HEK293 (cell line): ENCODE results near the gene GNGT1.

Source experiments
- CTCF ChIP-seq: fragments of 450-650 bp; formaldehyde crosslinking; IDR thresholded peaks from 2 replicates; pipeline ENCODE4 v1.5.1; 2016; ENCODE audit warnings: missing biosample characterization, missing genetic modification characterization
- KLF16 ChIP-seq: fragments of 450-650 bp; formaldehyde crosslinking; IDR thresholded peaks from 2 replicates; pipeline ENCODE4 v1.5.1; 2017; ENCODE audit warnings: missing biosample characterization, missing genetic modification characterization
- SP7 ChIP-seq: fragments of 450-650 bp; formaldehyde crosslinking; IDR thresholded peaks from 2 replicates; pipeline ENCODE4 v1.5.1; 2016; ENCODE audit warnings: missing biosample characterization, missing genetic modification characterization
- ZFP3 ChIP-seq: fragments of 450-650 bp; formaldehyde crosslinking; IDR thresholded peaks from 2 replicates; pipeline ENCODE4 v1.5.1; 2016; ENCODE audit warnings: low read depth, missing biosample characterization, missing genetic modification characterization
- ZNF302 ChIP-seq: fragments of 450-650 bp; formaldehyde crosslinking; IDR thresholded peaks from 2 replicates; pipeline ENCODE4 v1.5.1; 2016; ENCODE audit warnings: missing biosample characterization, missing genetic modification characterization, low read depth
- ZNF501 ChIP-seq: fragments of 450-650 bp; formaldehyde crosslinking; IDR thresholded peaks from 2 replicates; pipeline ENCODE4 v1.5.1; 2016; ENCODE audit warnings: missing biosample characterization, missing genetic modification characterization
- ZNF558 ChIP-seq: fragments of 450-650 bp; formaldehyde crosslinking; IDR thresholded peaks from 2 replicates; pipeline ENCODE4 v1.5.1; 2016; ENCODE audit warnings: missing biosample characterization, missing genetic modification characterization
- ZNF561 ChIP-seq: fragments of 450-650 bp; IDR thresholded peaks from 2 replicates; pipeline ENCODE4 v1.5.1; 2018; ENCODE audit warnings: missing biosample characterization, missing genetic modification characterization, borderline replicate concordance
- ZNF792 ChIP-seq: fragments of 450-650 bp; formaldehyde crosslinking; IDR thresholded peaks from 2 replicates; pipeline ENCODE4 v1.5.1; 2016; ENCODE audit warnings: missing biosample characterization, missing genetic modification characterization
- ZSCAN30 ChIP-seq: fragments of 450-650 bp; IDR thresholded peaks from 2 replicates; pipeline ENCODE4 v1.5.1; 2018; ENCODE audit warnings: missing biosample characterization, mild to moderate bottlenecking, missing genetic modification characterization, moderate library complexity

- no peak for TF ChIP-seq CTCF (tag by site-specific recombination)
- no peak for TF ChIP-seq ZNF501 (tag by site-specific recombination)
- TF ChIP-seq SP7: no peak
- no peak for TF ChIP-seq ZFP3 (tag by site-specific recombination)
- no peak for TF ChIP-seq ZNF561 (tag by site-specific recombination)
- TF ChIP-seq ZNF792 (tag by site-specific recombination): no peak
- no peak for TF ChIP-seq KLF16 (tag by site-specific recombination)
- TF ChIP-seq ZSCAN30 (tag by site-specific recombination): no peak
- no peak for TF ChIP-seq ZNF302
- no peak for TF ChIP-seq ZNF558 (tag by site-specific recombination)
These were observed at the start of gene GNGT1 for GRCh38 chr7:93906267-93906666.
